K562 (cell line): Measurements from ENCODE around the gene CUX1. TPM values are rescaled to one million over a fixed set of nuclear protein-coding genes. Genes with fewer than 3 reads are reported as not detected.
A peak's percentile ranks its signal among the peaks of the same experiment; 100 is the strongest.

ENCODE experiments used
- ARID4B ChIP-seq: sonication (generic); formaldehyde crosslinking; IDR thresholded peaks from 2 replicates; pipeline ENCODE4 v1.8.0; 2022; ENCODE audit warnings: mild to moderate bottlenecking, missing genetic modification reagents
- HDAC2 ChIP-seq: fragments of 450-650 bp; IDR thresholded peaks from 2 replicates; pipeline ENCODE4 v1.6.1; 2016; ENCODE audit warnings: mild to moderate bottlenecking
- JUND ChIP-seq, 2 experiments: IDR thresholded peaks; 2 replicates in 1 of 2; 3 replicates in 1 of 2; pipeline ENCODE4 v1.6.1; 2011; ENCODE audit warnings: borderline replicate concordance in 2 of 2, low read depth in 2 of 2, low read length in 2 of 2, improper control_type of control experiment in 1 of 2, missing biosample characterization in 1 of 2, missing genetic modification characterization in 1 of 2, missing genetic modification reagents in 1 of 2
- PCBP1 ChIP-seq: fragments of 200-400 bp; formaldehyde crosslinking; IDR thresholded peaks from 2 replicates; pipeline ENCODE4 v1.6.1; 2018; ENCODE audit warnings: mild to moderate bottlenecking, low read depth, low read length; ENCODE audit not compliant: poor library complexity, severe bottlenecking
- RFX1 ChIP-seq: fragments of 450-650 bp; IDR thresholded peaks from 2 replicates; pipeline ENCODE4 v1.6.1; 2016; ENCODE audit warnings: mild to moderate bottlenecking, moderate library complexity
- ZBTB11 ChIP-seq, 3 experiments: fragments of 200-800 bp in 1 of 3; fragments of 250-450 bp in 1 of 3; fragments of 450-650 bp in 1 of 3; sonication (Bioruptor Pico) in 1 of 3; sonication (Bioruptor generic) in 1 of 3; formaldehyde crosslinking in 1 of 3; IDR thresholded peaks; 2 replicates each; pipeline versions ENCODE4 v1.6.1 to v1.8.0; 2016 to 2022; ENCODE audit warnings: mild to moderate bottlenecking in 2 of 3, missing genetic modification characterization in 2 of 3, missing compliant biosample characterization in 1 of 3, moderate library complexity in 1 of 3
- ZC3H8 ChIP-seq: fragments of 450-650 bp; IDR thresholded peaks from 2 replicates; pipeline ENCODE4 v1.6.1; 2017
- ZNF584 ChIP-seq: fragments of 200-800 bp; sonication (Bioruptor generic); IDR thresholded peaks from 2 replicates; pipeline ENCODE4 v1.6.1; 2016; ENCODE audit warnings: low read depth, mild to moderate bottlenecking, missing genetic modification characterization, missing compliant biosample characterization
- polyA plus RNA-seq, 8 experiments: library from polyadenylated mRNA; depleted of rRNA in 4 of 8; stranded (reverse) in 5 of 8; unstranded in 3 of 8; fragments of >200 nt; fragmentation: Nextera tagmentation in 2 of 8; fragmentation: Illumina TruSeq in 1 of 8; extraction: Ambion mirVana in 2 of 8; extraction: Trizol in 1 of 8; gene quantifications; 2 replicates each; pipeline versions ENCODE4 v1.2.1 to v1.2.3, GENCODE V29; 2011 to 2014; ENCODE audit warnings: inconsistent platforms in 1 of 8, missing spikeins in 1 of 8
- total RNA-seq, 7 experiments: library from RNA; depleted of rRNA in 6 of 7; stranded (reverse); fragments of >200 nt in 6 of 7; fragmentation: Illumina TruSeq in 2 of 7; extraction: Trizol in 2 of 7; gene quantifications; 2 replicates each; pipeline versions ENCODE4 v1.2.1 to v1.2.3, GENCODE V29; 2011 to 2021; ENCODE audit warnings: low replicate concordance in 1 of 7

The CUX1 gene
- total and polyA plus RNA-seq, 9 of the 15 experiments (the other 6 are each of a cell fraction or from before 2014, with no cell fraction given), result 3.6 to 55.3 (median 25.2) TPM

DNA sequence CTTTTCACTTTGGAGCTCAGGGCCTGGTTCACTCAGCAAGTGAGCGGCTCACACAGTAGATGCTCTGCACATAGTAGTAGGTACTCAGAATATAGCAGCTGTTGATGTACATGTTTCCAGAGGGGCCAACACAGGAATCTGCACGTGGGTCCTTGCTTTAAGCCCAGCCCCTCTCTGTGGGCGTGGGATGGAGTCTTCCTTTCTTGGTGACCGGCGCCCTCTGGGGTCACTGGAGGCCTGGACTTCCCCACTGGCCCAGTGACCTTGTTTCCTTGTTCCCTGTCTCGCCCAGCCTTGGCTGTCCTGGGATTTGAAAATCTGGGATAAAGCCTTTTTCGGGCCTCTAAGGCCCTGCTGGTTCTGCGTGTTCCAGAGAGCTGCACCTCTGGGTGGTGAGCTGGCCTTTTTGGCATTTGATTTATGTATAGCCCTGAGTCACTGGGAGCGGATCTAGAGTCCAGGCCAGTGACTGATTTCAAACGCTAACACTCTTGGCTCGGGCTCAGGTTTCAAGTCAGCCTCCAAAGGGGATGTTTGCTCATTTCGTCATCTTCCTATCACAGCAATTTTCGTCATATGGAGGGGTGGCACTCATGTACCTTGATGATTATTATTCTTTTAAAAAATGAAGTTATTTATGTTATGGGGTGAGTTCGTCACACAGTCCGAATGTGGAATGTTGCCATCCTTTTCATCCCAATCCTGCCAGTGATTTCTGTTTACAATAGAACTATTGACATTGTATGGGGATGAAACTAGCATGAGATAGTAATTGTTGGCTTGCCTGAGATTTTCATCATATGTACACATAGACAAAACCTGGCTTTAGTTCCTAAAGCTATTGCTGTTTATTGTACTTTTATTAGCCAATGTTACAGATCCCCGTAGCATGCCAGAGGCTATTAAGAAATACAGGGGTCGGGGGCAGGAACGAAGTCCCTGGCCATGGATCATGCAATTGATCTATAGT, 65.5 kb downstream of the CUX1 start (continued):
- TF ChIP-seq HDAC2 (peak; percentile 62; the same call in 1 of the 2 replicates), PCBP1 (no peak), ZNF584 (0 out of 2 replicates have a peak, but pooled peaks have one; percentile 9), RFX1 (no peak), ARID4B (no peak), JUND (IDR thresholded peaks at IDR 0.05; ENCODE audit: borderline replicate concordance, low read depth, low read length) (peak; percentile 94), JUND (tag; IDR thresholded peaks at IDR 0.05; ENCODE audit: borderline replicate concordance, low read depth, low read length) (peak; percentile 93; the same call in 2 of the 3 replicates), ZC3H8 (no peak), ZBTB11 (CRISPR knock-in tag; IDR thresholded peaks at IDR 0.05) (no peak)
